ENCODE data around the gene ALK.

DNA sequence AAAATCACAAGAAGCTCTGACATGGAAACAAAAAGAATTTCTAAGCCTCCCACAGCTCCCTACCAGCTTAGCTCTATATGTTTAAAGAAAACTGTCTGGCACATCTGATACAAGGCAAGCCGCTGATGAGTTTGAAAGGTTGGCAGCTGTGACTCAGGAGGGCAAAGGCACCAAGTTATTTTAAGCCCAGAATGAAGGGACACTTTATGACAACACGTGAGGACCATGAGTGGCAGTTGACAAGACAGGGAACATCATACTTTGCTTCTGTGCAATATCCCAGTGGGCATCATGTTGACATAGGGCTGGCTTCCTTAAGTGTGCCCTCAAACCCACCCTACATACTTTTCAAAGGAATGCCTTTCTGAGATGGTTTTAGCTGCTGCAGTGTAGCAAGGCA is 533.3 kb downstream of the ALK start:
- TF ChIP-seq POLR2A (IDR thresholded peaks at IDR 0.05) (no peak), POLR2AphosphoS5 (IDR thresholded peaks at IDR 0.05) (no peak)
- TF ChIP-seq, protein P1, sequence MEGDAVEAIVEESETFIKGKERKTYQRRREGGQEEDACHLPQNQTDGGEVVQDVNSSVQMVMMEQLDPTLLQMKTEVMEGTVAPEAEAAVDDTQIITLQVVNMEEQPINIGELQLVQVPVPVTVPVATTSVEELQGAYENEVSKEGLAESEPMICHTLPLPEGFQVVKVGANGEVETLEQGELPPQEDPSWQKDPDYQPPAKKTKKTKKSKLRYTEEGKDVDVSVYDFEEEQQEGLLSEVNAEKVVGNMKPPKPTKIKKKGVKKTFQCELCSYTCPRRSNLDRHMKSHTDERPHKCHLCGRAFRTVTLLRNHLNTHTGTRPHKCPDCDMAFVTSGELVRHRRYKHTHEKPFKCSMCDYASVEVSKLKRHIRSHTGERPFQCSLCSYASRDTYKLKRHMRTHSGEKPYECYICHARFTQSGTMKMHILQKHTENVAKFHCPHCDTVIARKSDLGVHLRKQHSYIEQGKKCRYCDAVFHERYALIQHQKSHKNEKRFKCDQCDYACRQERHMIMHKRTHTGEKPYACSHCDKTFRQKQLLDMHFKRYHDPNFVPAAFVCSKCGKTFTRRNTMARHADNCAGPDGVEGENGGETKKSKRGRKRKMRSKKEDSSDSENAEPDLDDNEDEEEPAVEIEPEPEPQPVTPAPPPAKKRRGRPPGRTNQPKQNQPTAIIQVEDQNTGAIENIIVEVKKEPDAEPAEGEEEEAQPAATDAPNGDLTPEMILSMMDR (IDR thresholded peaks at IDR 0.05) = no peak
